HG03095 (cell line): ENCODE results near the gene MAPKBP1.
A peak's percentile ranks its signal among the peaks of the same experiment; 100 is the strongest.
"Not testable (repeated sequence)": the region's sequence is repeated elsewhere in the genome, so short reads cannot be mapped to it uniquely, and the experiment has no call there.

Experiments used
- ATAC-seq: cut with Tn5 transposase; IDR thresholded peaks from one replicate; pipeline ENCODE4 v1.9.1; 2021; ENCODE audit warnings: moderate library complexity; ENCODE audit not compliant: unreplicated experiment

The MAPKBP1 gene

GRCh38 chr15:41774062-41774881, at the start of gene MAPKBP1:
MAPKBP1 (plus strand) TSS chr15:41774484; CDS start chr15:41775276, 792 bp downstream.
- peak; percentile 68 for ATAC-seq

GRCh38 chr15:41727143-41727542, 47.1 kb upstream of the MAPKBP1 start:
- no peak for ATAC-seq

GRCh38 chr15:41728061-41728460, 46.2 kb upstream of the MAPKBP1 start:
- not testable (repeated sequence) for ATAC-seq

- no peak for ATAC-seq
Measured at GRCh38 chr15:41730543-41730942, 43.7 kb upstream of the MAPKBP1 start.

- ATAC-seq: no peak
Measured at GRCh38 chr15:41732483-41732882, 41.8 kb upstream of the MAPKBP1 start.

- ATAC-seq: no peak
Measured at GRCh38 chr15:41734079-41734478, 40.2 kb upstream of the MAPKBP1 start.

GRCh38 chr15:41735046-41735445, 39.2 kb upstream of the MAPKBP1 start:
- no peak for ATAC-seq

GRCh38 chr15:41735492-41735891, 38.8 kb upstream of the MAPKBP1 start:
- not testable (repeated sequence) for ATAC-seq

GRCh38 chr15:41746802-41747201, 27.5 kb upstream of the MAPKBP1 start:
- no peak for ATAC-seq

- no peak for ATAC-seq
Measured at GRCh38 chr15:41756198-41756597, 18.1 kb upstream of the MAPKBP1 start.

GRCh38 chr15:41772720-41773331, 1.5 kb upstream of the MAPKBP1 start:
- no peak for ATAC-seq

GRCh38 chr15:41773332-41773728, 954 bp upstream of the MAPKBP1 start:
- no peak for ATAC-seq

- no peak for ATAC-seq
Measured at GRCh38 chr15:41773729-41774061, 589 bp upstream of the MAPKBP1 start.

- peak; percentile 3 for ATAC-seq
Measured at GRCh38 chr15:41774882-41775417, 666 bp downstream of the MAPKBP1 start.

GRCh38 chr15:41775651-41776050, 1.4 kb downstream of the MAPKBP1 start:
- ATAC-seq: no peak

GRCh38 chr15:41777421-41777973, 3.2 kb downstream of the MAPKBP1 start:
- ATAC-seq: no peak

- ATAC-seq: no peak
Measured at GRCh38 chr15:41778521-41778920, 4.2 kb downstream of the MAPKBP1 start.

- ATAC-seq: no peak
Measured at GRCh38 chr15:41779662-41780157, 5.4 kb downstream of the MAPKBP1 start.

GRCh38 chr15:41780266-41780665, 6.0 kb downstream of the MAPKBP1 start:
- no peak for ATAC-seq

- ATAC-seq: no peak
Measured at GRCh38 chr15:41780727-41781126, 6.4 kb downstream of the MAPKBP1 start.

GRCh38 chr15:41782371-41783282, 8.3 kb downstream of the MAPKBP1 start:
- no peak for ATAC-seq
